Embryonic facial prominence (tissue), 1 donor: Measurements from ENCODE around the gene OTUD5.

Experiments
- DNase-seq: peaks from one replicate; pipeline ENCODE4 v3.0.0-alpha.2; 2016; ENCODE audit errors: extremely low spot score

Gene OTUD5

GRCh38 chrX:48911412-48912182 lies 45.8 kb downstream of the OTUD5 start, which contains the start of gene SLC35A2:
Gene SLC35A2 (minus strand): TSS chrX:48911646. CDS start chrX:48911636, 10 bp downstream.
- peak; percentile 31 for DNase-seq

- no peak for DNase-seq
These were observed 46.4 kb downstream of the OTUD5 start for GRCh38 chrX:48910926-48911411.

GRCh38 chrX:48909703-48910294 lies 47.6 kb downstream of the OTUD5 start:
- DNase-seq = no peak

GRCh38 chrX:48908600-48908999 lies 48.8 kb downstream of the OTUD5 start:
- no peak for DNase-seq

- DNase-seq = no peak
These were observed 52.2 kb downstream of the OTUD5 start for GRCh38 chrX:48905090-48905790.

- DNase-seq = no peak
These were observed 52.8 kb downstream of the OTUD5 start for GRCh38 chrX:48904626-48905025.

- no peak for DNase-seq
These were observed 53.2 kb downstream of the OTUD5 start for GRCh38 chrX:48904180-48904579.

GRCh38 chrX:48903290-48903689 lies 54.1 kb downstream of the OTUD5 start:
- no peak for DNase-seq

GRCh38 chrX:48902776-48903175 lies 54.6 kb downstream of the OTUD5 start:
- no peak for DNase-seq

- DNase-seq = no peak
These were observed 55.3 kb downstream of the OTUD5 start for GRCh38 chrX:48902135-48902534.

- DNase-seq = no peak
These were observed 56.3 kb downstream of the OTUD5 start for GRCh38 chrX:48901069-48901468.

GRCh38 chrX:48899078-48899410 lies 58.4 kb downstream of the OTUD5 start:
- no peak for DNase-seq

- DNase-seq = peak; percentile 84
These were observed 59.6 kb downstream of the OTUD5 start, which contains the start of the genes PQBP1 and TIMM17B for GRCh38 chrX:48897625-48898306. Gene PQBP1 (plus strand): TSS chrX:48897930. CDS start chrX:48898510, 580 bp downstream. Gene TIMM17B (minus strand): TSS chrX:48897768. CDS start chrX:48897749, 19 bp downstream.

- DNase-seq = peak; percentile 34
These were observed 60.2 kb downstream of the OTUD5 start for GRCh38 chrX:48897157-48897624.

- DNase-seq = no peak
These were observed 60.8 kb downstream of the OTUD5 start for GRCh38 chrX:48896611-48897011.

GRCh38 chrX:48894891-48895290 lies 62.5 kb downstream of the OTUD5 start:
- no peak for DNase-seq

GRCh38 chrX:48893556-48894348 lies 63.7 kb downstream of the OTUD5 start:
- no peak for DNase-seq

GRCh38 chrX:48892896-48893295 lies 64.5 kb downstream of the OTUD5 start:
- no peak for DNase-seq

- DNase-seq = peak; percentile 16
These were observed 65.8 kb downstream of the OTUD5 start for GRCh38 chrX:48891402-48892288.

- DNase-seq = no peak
These were observed 66.4 kb downstream of the OTUD5 start for GRCh38 chrX:48890934-48891401.
